TTC549 (cell line): ENCODE results near the gene NELL2.

Experiments used
- FAIRE-seq: peaks from 2 replicates; lab custom pipeline; 2012; peaks lifted over from hg19 to GRCh38; lab: Jason Lieb, UNC

The NELL2 gene

DNA sequence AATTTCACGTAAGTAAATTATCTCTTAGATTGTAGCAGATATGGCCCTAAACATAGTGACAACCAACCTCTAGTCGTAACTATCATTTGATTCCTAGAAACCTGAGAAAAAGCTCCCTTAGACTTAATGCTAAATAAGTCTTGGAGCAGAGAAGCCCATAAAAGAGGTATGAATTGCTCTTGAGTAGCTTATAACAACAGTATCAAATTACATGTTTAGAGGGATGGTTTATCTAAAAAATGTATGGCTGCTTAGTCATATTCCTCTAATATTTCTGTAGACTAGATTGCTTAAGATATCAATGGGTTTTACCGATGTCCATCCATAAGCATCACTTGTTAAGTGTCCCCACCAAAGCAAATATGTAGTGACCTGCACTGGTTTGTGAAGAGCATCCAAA lies 259.7 kb downstream of the NELL2 start:
- FAIRE-seq = no peak

DNA sequence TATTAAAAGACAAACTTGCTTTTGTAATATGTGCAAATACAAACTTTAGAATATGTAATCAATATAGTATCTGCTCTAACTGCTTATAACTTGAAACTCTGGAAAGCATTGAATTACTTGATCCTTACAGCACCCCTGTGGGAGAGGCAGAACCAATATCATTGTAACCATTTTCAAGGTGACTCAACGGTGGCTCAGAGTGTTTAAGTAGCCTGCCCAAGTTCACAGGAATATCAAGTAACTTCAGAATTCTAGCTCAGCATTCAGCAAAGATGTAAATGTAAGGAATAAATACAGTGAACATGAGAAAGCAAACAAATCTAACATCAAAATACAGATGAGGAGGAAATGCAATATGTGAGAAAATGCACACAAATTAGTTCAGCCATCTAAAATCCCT lies 264.6 kb downstream of the NELL2 start:
- FAIRE-seq = no peak

GRCh38 chr12:44603701-44604100 lies 272.4 kb downstream of the NELL2 start:
- FAIRE-seq = no peak

DNA sequence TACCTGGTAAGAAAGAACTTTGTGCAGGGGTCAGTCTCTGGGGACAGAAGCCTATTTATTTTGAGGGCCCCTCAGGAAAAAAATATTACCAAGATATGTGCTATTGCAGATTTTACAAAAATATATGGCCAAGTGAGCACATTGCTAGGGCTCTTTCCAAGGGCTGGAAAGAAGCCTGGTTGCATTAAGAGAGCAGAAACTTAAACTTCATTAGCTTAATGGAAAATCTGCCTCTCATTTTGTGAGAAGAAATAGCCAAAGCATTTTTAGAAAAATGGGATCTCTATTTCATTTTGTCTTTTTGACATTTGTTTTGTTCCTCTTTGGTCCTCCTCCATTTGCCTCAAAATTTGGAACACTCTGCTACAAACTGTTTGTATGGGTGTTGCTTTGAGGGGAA lies 283.5 kb downstream of the NELL2 start:
- no peak for FAIRE-seq

DNA sequence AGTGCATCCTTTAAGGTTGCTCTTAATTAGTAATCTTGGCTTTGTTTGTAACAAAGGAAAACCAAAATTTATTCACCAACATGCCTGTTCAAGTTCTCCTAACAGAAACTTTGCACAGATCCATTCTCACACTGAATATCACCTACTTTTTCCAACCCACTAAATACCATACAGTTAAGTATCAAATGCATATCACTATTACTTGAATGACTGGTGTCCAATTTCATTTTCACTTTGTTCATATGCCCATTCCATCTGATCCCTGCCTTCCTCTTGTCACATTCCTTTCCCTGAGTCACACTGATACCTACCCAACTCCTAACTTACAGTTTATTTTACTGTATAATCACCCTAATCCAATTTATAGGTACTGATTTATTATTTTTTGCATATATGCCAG lies 286.4 kb downstream of the NELL2 start:
- FAIRE-seq = no peak

DNA sequence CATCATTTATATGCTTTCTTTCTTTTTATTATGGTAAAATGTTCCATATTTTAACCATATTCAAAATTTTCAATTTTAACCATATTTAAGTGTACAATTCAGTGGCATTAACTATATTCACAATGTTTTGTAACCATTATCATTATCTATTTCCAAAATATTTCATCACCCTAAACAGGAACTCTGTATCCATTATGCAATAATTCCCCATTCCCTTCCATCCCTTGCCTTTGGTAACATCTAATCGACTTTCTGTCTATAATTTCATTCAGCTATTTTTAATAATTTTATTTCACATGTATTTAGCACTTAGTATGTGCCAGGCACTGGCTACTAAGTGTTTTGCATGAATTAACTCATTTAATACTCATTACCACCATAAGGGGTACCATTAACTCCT lies 287.5 kb downstream of the NELL2 start:
- no peak for FAIRE-seq

- FAIRE-seq = no peak
These were observed 291.5 kb downstream of the NELL2 start for GRCh38 chr12:44584625-44585024.

GRCh38 chr12:44582521-44582920 lies 293.6 kb downstream of the NELL2 start:
- FAIRE-seq = no peak

- FAIRE-seq = no peak
These were observed 294.4 kb downstream of the NELL2 start for GRCh38 chr12:44581642-44582242.

DNA sequence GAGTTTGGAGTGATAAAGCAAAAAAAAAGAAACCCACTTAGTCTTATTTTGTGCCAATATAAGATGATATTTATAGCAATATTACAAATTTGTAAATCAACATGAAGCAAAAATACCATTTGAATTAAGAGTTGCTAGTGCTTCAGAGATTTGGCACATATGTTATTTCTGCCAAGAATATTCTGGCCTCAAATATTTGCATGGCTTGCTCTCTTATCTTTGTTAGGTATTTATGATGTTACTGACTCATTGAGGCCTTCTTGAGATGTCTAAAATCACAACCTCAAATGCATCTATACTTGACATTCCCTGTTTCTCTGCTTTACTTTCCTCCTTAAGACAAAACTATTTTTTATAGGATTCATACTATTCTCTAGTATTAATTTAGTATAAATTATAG lies 301.5 kb downstream of the NELL2 start:
- FAIRE-seq = no peak

GRCh38 chr12:44573723-44574122 lies 302.4 kb downstream of the NELL2 start:
- no peak for FAIRE-seq

GRCh38 chr12:44571006-44571550 lies 305.0 kb downstream of the NELL2 start:
- no peak for FAIRE-seq

- no peak for FAIRE-seq
These were observed 306.0 kb downstream of the NELL2 start for GRCh38 chr12:44570036-44570583.

DNA sequence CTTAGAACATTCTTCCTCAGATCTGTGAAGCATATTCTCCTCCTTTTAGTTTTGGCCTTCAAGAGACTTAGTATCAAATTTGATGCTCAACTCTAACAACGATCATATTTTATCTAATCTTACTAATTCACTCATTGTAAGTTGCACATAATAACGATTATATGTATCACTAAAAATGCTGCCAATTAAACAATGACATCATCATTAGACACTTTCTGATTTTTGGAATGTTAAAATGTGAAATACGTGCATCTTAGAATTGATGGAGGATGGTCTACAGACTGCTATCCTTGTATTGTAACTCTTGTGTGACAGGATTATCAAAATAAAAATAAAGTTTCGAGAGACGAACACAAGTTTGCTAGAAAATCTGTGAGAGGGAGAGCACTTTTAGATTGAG lies 311.0 kb downstream of the NELL2 start:
- no peak for FAIRE-seq

- no peak for FAIRE-seq
These were observed 312.6 kb downstream of the NELL2 start for GRCh38 chr12:44563486-44563885.

GRCh38 chr12:44558340-44559100 lies 317.6 kb downstream of the NELL2 start:
- no peak for FAIRE-seq

GRCh38 chr12:44555454-44555853 lies 320.7 kb downstream of the NELL2 start:
- no peak for FAIRE-seq

GRCh38 chr12:44551631-44552030 lies 324.5 kb downstream of the NELL2 start:
- no peak for FAIRE-seq

GRCh38 chr12:44550377-44550776 lies 325.7 kb downstream of the NELL2 start:
- FAIRE-seq = no peak

- FAIRE-seq = no peak
These were observed 330.1 kb downstream of the NELL2 start for GRCh38 chr12:44546060-44546459.

GRCh38 chr12:44544018-44544417 lies 332.1 kb downstream of the NELL2 start:
- FAIRE-seq = no peak

GRCh38 chr12:44542716-44543115 lies 333.4 kb downstream of the NELL2 start:
- no peak for FAIRE-seq

DNA sequence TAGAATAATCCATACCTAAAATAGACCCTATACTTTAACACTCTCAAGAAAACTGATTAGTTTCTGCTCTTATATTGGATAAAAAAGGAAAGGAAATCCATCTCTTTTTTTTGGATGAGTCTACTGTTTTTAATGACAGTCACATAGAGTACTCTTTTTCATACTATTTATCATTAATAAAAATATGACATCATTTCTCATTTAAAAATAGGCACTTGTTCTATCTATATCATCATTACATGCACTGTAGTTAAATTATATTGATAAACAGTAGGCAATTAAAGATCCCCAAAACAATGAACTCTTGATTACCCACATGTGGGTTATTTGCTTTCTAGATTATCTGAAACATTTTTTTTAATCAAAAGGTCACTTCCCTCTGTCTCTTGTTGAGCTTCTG lies 338.8 kb downstream of the NELL2 start:
- FAIRE-seq = no peak

GRCh38 chr12:44532940-44533339 lies 343.2 kb downstream of the NELL2 start:
- FAIRE-seq = no peak
